ENCODE results near the gene TEX38.

Gene TEX38

DNA sequence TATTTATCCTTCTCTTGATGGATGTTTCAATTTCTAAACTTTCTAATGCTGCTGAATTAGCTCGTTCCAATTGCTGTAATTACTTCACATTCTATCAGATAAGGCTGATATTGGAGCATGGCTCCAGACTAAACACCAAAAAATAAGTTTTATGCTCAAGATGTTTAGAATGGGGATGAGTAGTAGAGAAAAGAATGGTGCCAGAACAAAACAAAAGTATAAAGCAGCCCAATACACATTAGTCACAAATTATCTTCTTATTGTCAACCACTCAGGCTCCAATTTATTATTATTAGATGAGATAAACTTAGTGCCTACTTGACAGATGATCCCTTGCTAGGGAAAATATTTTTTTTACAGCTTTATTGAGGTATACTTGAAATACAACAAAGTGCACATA is 25.3 kb upstream of the TEX38 start:
- Histone ChIP-seq H3K4me2 (ENCODE audit: low read length) (no peak overlapping the region), H3K27me3 (ENCODE audit: control insufficient read depth, low read length) (no peaks in the 10 kb centered on the region)

DNA sequence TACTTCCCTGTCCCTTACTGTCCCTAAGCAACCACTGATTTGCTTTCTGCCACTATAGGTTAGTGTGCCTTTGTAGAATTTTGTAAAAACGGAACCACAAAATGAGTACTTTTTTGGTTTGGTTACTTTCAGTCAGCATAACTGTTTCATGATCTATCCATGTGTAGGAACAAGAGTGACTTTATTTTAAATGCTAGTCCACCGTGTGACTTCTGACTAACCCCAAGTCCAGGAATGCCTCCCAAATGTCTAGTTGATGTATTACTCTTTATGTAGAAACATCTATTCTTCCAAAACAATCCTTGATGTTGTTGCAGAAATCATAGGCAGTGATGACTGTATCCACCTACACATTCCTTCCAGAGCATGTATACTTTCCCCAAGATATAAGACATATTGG is 24.8 kb upstream of the TEX38 start:
- TF ChIP-seq, protein P1, sequence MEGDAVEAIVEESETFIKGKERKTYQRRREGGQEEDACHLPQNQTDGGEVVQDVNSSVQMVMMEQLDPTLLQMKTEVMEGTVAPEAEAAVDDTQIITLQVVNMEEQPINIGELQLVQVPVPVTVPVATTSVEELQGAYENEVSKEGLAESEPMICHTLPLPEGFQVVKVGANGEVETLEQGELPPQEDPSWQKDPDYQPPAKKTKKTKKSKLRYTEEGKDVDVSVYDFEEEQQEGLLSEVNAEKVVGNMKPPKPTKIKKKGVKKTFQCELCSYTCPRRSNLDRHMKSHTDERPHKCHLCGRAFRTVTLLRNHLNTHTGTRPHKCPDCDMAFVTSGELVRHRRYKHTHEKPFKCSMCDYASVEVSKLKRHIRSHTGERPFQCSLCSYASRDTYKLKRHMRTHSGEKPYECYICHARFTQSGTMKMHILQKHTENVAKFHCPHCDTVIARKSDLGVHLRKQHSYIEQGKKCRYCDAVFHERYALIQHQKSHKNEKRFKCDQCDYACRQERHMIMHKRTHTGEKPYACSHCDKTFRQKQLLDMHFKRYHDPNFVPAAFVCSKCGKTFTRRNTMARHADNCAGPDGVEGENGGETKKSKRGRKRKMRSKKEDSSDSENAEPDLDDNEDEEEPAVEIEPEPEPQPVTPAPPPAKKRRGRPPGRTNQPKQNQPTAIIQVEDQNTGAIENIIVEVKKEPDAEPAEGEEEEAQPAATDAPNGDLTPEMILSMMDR (IDR thresholded peaks at IDR 0.05; ENCODE audit: low read depth, low read length, poor library complexity, severe bottlenecking) = no peak
- no peak for TF ChIP-seq EZH2phosphoT487 (IDR thresholded peaks at IDR 0.05; ENCODE audit: borderline replicate concordance, low read length)
- peaks cover 19% of the 10 kb centered on the region for H3K36me3 ChIP-seq (ENCODE audit: control insufficient read depth, low read length)

More for the DNA sequence above, 25.3 kb upstream of the TEX38 start:
- Histone ChIP-seq H4K20me1 (ENCODE audit: control insufficient read depth, insufficient read depth, low read depth, low read length) (no peaks in the 10 kb centered on the region), H3K9me2 (replicated peaks; ENCODE audit: control insufficient read depth, low read length) (no peaks in the 10 kb centered on the region), H3K4me3 (ENCODE audit: low read length) (no peak overlapping the region), H3K36me3 (ENCODE audit: control insufficient read depth, low read length) (peaks cover 19% of the 10 kb centered on the region), H3F3A (ENCODE audit: control insufficient read depth, insufficient read depth) (no peaks in the 10 kb centered on the region), H3K27ac (ENCODE audit: low read depth, low read length) (no peak overlapping the region), H3K4me1 (ENCODE audit: control insufficient read depth, low read length) (no peaks in the 10 kb centered on the region), H3K9me3 (ENCODE audit: control insufficient read depth, insufficient read depth, low read length) (no peaks in the 10 kb centered on the region), H3K79me2 (ENCODE audit: control insufficient read depth, low read length) (no peaks in the 10 kb centered on the region)
- no peak for TF ChIP-seq EZH2phosphoT487 (IDR thresholded peaks at IDR 0.05; ENCODE audit: borderline replicate concordance, low read length)
- TF ChIP-seq, protein P1 (IDR thresholded peaks at IDR 0.05; ENCODE audit: low read depth, low read length, poor library complexity, severe bottlenecking) = no peak

DNA sequence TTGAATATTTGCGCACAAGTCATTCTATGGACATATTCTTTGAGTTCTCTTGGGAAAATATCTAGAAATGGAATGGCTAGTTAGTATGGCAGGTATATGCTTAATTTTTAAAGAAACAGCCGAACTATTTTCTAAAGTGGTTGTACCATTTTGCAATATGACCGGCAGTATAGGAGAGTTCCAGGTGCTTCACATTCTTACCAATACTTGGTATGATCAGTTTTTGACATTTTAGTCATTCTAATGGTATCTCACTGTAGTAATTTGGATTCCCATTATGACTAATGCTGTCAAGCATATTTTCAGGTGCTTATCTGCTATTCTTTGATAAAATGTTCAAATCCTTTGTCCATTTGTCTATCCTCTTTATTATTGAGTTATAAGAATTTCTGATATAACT is 24.0 kb upstream of the TEX38 start:
- H4K20me1 ChIP-seq (ENCODE audit: control insufficient read depth, insufficient read depth, low read depth, low read length) = no peaks in the 10 kb centered on the region

More for the DNA sequence above, 24.8 kb upstream of the TEX38 start:
- no peaks in the 10 kb centered on the region for H4K20me1 ChIP-seq (ENCODE audit: control insufficient read depth, insufficient read depth, low read depth, low read length)
- H3K9me2 ChIP-seq (replicated peaks; ENCODE audit: control insufficient read depth, low read length) = no peaks in the 10 kb centered on the region
- no peaks in the 10 kb centered on the region for H3K79me2 ChIP-seq (ENCODE audit: control insufficient read depth, low read length)
- H3K27ac ChIP-seq (ENCODE audit: low read depth, low read length) = no peak overlapping the region
- H3K27me3 ChIP-seq (ENCODE audit: control insufficient read depth, low read length) = no peaks in the 10 kb centered on the region
- no peaks in the 10 kb centered on the region for H3F3A ChIP-seq (ENCODE audit: control insufficient read depth, insufficient read depth)
- no peaks in the 10 kb centered on the region for H3K4me1 ChIP-seq (ENCODE audit: control insufficient read depth, low read length)
- H3K9me3 ChIP-seq (ENCODE audit: control insufficient read depth, insufficient read depth, low read length) = no peaks in the 10 kb centered on the region
- H3K4me3 ChIP-seq (ENCODE audit: low read length) = no peak overlapping the region
- no peak overlapping the region for H3K4me2 ChIP-seq (ENCODE audit: low read length)

More for the DNA sequence above, 24.0 kb upstream of the TEX38 start:
- Histone ChIP-seq H3K4me1 (ENCODE audit: control insufficient read depth, low read length) (no peaks in the 10 kb centered on the region), H3K4me2 (ENCODE audit: low read length) (no peak overlapping the region), H3K79me2 (ENCODE audit: control insufficient read depth, low read length) (no peaks in the 10 kb centered on the region), H3K4me3 (ENCODE audit: low read length) (no peak overlapping the region), H3K9me3 (ENCODE audit: control insufficient read depth, insufficient read depth, low read length) (no peaks in the 10 kb centered on the region), H3K27me3 (ENCODE audit: control insufficient read depth, low read length) (no peaks in the 10 kb centered on the region), H3K9me2 (replicated peaks; ENCODE audit: control insufficient read depth, low read length) (no peaks in the 10 kb centered on the region), H3F3A (ENCODE audit: control insufficient read depth, insufficient read depth) (no peaks in the 10 kb centered on the region), H3K36me3 (ENCODE audit: control insufficient read depth, low read length) (peaks cover 24% of the 10 kb centered on the region), H3K27ac (ENCODE audit: low read depth, low read length) (no peak overlapping the region)
- TF ChIP-seq, protein P1 (IDR thresholded peaks at IDR 0.05; ENCODE audit: low read depth, low read length, poor library complexity, severe bottlenecking) = no peak
- no peak for TF ChIP-seq EZH2phosphoT487 (IDR thresholded peaks at IDR 0.05; ENCODE audit: borderline replicate concordance, low read length)
